Caco-2 (cell line): ENCODE measurements around the gene PKD1L1. TPM values are rescaled to one million over a fixed set of nuclear protein-coding genes. Genes with fewer than 3 reads are reported as not detected.
A peak's percentile ranks its signal among the peaks of the same experiment; 100 is the strongest.
"Not testable (repeated sequence)": the region's sequence is repeated elsewhere in the genome, so short reads cannot be mapped to it uniquely, and the experiment has no call there.

Experiments used
- BruUV-seq: library from RNA; stranded (reverse); fragments of 400-500 nt; replicated peaks from 2 replicates; lab custom pipeline; 2021; lab: Mats Ljungman, UMichigan
- CTCF ChIA-PET: fragments of 300-600 bp; sonication (Branson Sonifier 250); formaldehyde crosslinking; loops from one replicate; lab custom pipeline; 2022; ENCODE audit warnings: antibody characterized with exemption; lab: Charles Lee
- POLR2A ChIA-PET: fragments of 300-600 bp; sonication (Branson Sonifier 250); formaldehyde crosslinking; loops from one replicate; lab custom pipeline; 2022; ENCODE audit warnings: antibody characterized with exemption; lab: Charles Lee
- DNase-seq, 2 experiments: peaks; one replicate each; pipeline versions ENCODE4 v3.0.0 to v3.0.0-alpha.2; 2020 to 2022
- H3K27me3 ChIP-seq: replicated peaks from 2 replicates; pipeline ENCODE4 v1.6.0; 2011; ENCODE audit warnings: low read length; ENCODE audit not compliant: control insufficient read depth, insufficient read depth
- H3K36me3 ChIP-seq: 2 replicates; pipeline ENCODE4 v1.5.1; 2011; ENCODE audit warnings: low read length; ENCODE audit not compliant: control insufficient read depth, insufficient read depth
- H3K4me1 ChIP-seq: fragments of 250-450 bp; sonication (Bioruptor Pico); 2 replicates; pipeline ENCODE4 v1.5.1; 2020; ENCODE audit warnings: mild to moderate bottlenecking
- H3K4me3 ChIP-seq: 2 replicates; pipeline ENCODE4 v1.5.1; 2011; ENCODE audit warnings: low read depth, mild to moderate bottlenecking, control low read depth, low read length
- H3K9me3 ChIP-seq: fragments of 250-450 bp; sonication (Bioruptor Pico); 2 replicates; pipeline ENCODE4 v1.5.1; 2020; ENCODE audit warnings: mild to moderate bottlenecking, moderate library complexity
- H3K27ac Mint-ChIP-seq: one replicate; pipeline ENCODE4 v1.8.0; 2022; ENCODE audit warnings: mixed read lengths; ENCODE audit not compliant: unreplicated experiment
- H3K27me3 Mint-ChIP-seq: one replicate; pipeline ENCODE4 v1.8.0; 2022; ENCODE audit warnings: mixed read lengths; ENCODE audit not compliant: insufficient read depth, unreplicated experiment
- H3K36me3 Mint-ChIP-seq: one replicate; pipeline ENCODE4 v1.8.0; 2022; ENCODE audit warnings: mild to moderate bottlenecking, mixed read lengths; ENCODE audit not compliant: insufficient read depth, unreplicated experiment
- H3K4me1 Mint-ChIP-seq: one replicate; pipeline ENCODE4 v1.8.0; 2022; ENCODE audit warnings: low read depth, mixed read lengths; ENCODE audit not compliant: unreplicated experiment
- H3K4me3 Mint-ChIP-seq: one replicate; pipeline ENCODE4 v1.8.0; 2022; ENCODE audit warnings: mild to moderate bottlenecking, moderate library complexity, mixed read lengths; ENCODE audit not compliant: unreplicated experiment
- H3K9me3 Mint-ChIP-seq: one replicate; pipeline ENCODE4 v1.8.0; 2022; ENCODE audit warnings: mixed read lengths; ENCODE audit not compliant: unreplicated experiment
- CTCF ChIP-seq, 2 experiments: fragments of 200-600 bp in 1 of 2; IDR thresholded peaks; 1 replicate in 1 of 2; 2 replicates in 1 of 2; pipeline versions ENCODE4 v1.5.1 to v1.8.0; 2011 to 2022; ENCODE audit warnings: antibody characterized with exemption in 1 of 2, control low read depth in 1 of 2, inconsistent platforms in 1 of 2, low read depth in 1 of 2, low read length in 1 of 2, mild to moderate bottlenecking in 1 of 2, moderate library complexity in 1 of 2; ENCODE audit not compliant: insufficient read depth in 1 of 2, severe bottlenecking in 1 of 2, unreplicated experiment in 1 of 2
- intact Hi-C: fragments of 100-400 bp; cut with micrococcal nuclease; formaldehyde crosslinking; loops from one replicate; pipeline ENCODE4 v1.10.0; 2022; ENCODE audit not compliant: unreplicated experiment
- total RNA-seq: library from RNA; stranded (reverse); gene quantifications from 2 replicates; pipeline ENCODE4 v1.2.3, GENCODE V29; 2022

The PKD1L1 gene
- total RNA-seq, 1 experiment from 2014 or later: 0.25 TPM

- H3K27me3 ChIP-seq: no peaks in the 10 kb centered on the region
- peaks cover 23% of the 10 kb centered on the region for H3K4me1 ChIP-seq
- H3K9me3 ChIP-seq: no peaks in the 10 kb centered on the region
- no peak overlapping the region for H3K4me3 ChIP-seq
- H3K4me1 Mint-ChIP-seq: peaks cover 25% of the 10 kb centered on the region
- no peaks in the 10 kb centered on the region for H3K36me3 ChIP-seq
- H3K4me3 Mint-ChIP-seq: peak overlapping the region; percentile 10
- no peaks in the 10 kb centered on the region for H3K36me3 Mint-ChIP-seq
- H3K27me3 Mint-ChIP-seq: no peaks in the 10 kb centered on the region
- ChIA-PET POLR2A (no interaction called here), CTCF (interaction anchor here (0.6 to 1.5 kb wide), 3 partner anchors 20 to 122 kb away, joined by 3 to 6 read pairs (median 3); no protein-coding TSS in a partner anchor)
- DNase-seq: peak in 1 of 2 experiments; percentile 20
- H3K27ac Mint-ChIP-seq: no peak overlapping the region
- intact Hi-C loops: loop anchor here (1.0 kb wide), 1 partner anchor 9 kb away; the partner anchor contains the start of gene HUS1
- peak; percentile 39 to 43 for TF ChIP-seq CTCF (IDR thresholded peaks at IDR 0.05; ENCODE audit: insufficient read depth in 1 of 2, low read depth in 1 of 2, low read length in 1 of 2, severe bottlenecking in 1 of 2, unreplicated experiment in 1 of 2)
- no TSS peak for BruUV-seq
- no peaks in the 10 kb centered on the region for H3K9me3 Mint-ChIP-seq
Observed at GRCh38 chr7:47988496-47989386, 40.5 kb upstream of the PKD1L1 start.

GRCh38 chr7:47982610-47983009, 34.3 kb upstream of the PKD1L1 start:
- Mint-ChIP-seq H3K27me3 (no peaks in the 10 kb centered on the region), H3K9me3 (no peaks in the 10 kb centered on the region), H3K4me1 (peaks cover 11% of the 10 kb centered on the region), H3K4me3 (no peak overlapping the region), H3K36me3 (peaks cover 20% of the 10 kb centered on the region), H3K27ac (no peak overlapping the region)
- ChIA-PET POLR2A (no interaction called here), CTCF (interaction anchor here (0.7 to 1.3 kb wide), 2 partner anchors 125 to 128 kb away, joined by 3 to 5 read pairs; no protein-coding TSS in a partner anchor)
- TF ChIP-seq CTCF (IDR thresholded peaks at IDR 0.05; ENCODE audit: insufficient read depth in 1 of 2, low read depth in 1 of 2, low read length in 1 of 2, severe bottlenecking in 1 of 2, unreplicated experiment in 1 of 2): no peak
- no TSS peak for BruUV-seq
- no peak overlapping the region for H3K4me3 ChIP-seq
- H3K27me3 ChIP-seq: no peaks in the 10 kb centered on the region
- peaks cover 5% of the 10 kb centered on the region for H3K4me1 ChIP-seq
- intact Hi-C loops: no loop called here
- H3K36me3 ChIP-seq: peaks cover 3% of the 10 kb centered on the region; the same call in 1 of the 2 replicates
- H3K9me3 ChIP-seq: no peaks in the 10 kb centered on the region
- DNase-seq: no peak

GRCh38 chr7:47980648-47981047, 32.4 kb upstream of the PKD1L1 start:
- POLR2A ChIA-PET, CTCF ChIA-PET, DNase-seq, H3K27me3 Mint-ChIP-seq, intact Hi-C loops, H3K9me3 ChIP-seq, H3K4me1 ChIP-seq, H3K27ac Mint-ChIP-seq, H3K36me3 ChIP-seq, H3K4me3 ChIP-seq, H3K9me3 Mint-ChIP-seq, H3K27me3 ChIP-seq, H3K4me3 Mint-ChIP-seq, BruUV-seq: not testable (repeated sequence)
- peaks cover 30% of the 10 kb centered on the region for H3K36me3 Mint-ChIP-seq
- peaks cover 18% of the 10 kb centered on the region for H3K4me1 Mint-ChIP-seq
